Neuronal stem cell (in vitro differentiated cells): Measurements from ENCODE around the gene IPCEF1.

ENCODE experiments used
- DNase-seq: peaks from one replicate; pipeline ENCODE4 v3.0.0-alpha.2; 2013; ENCODE audit warnings: low spot score
- H2AFZ ChIP-seq: one replicate; pipeline ENCODE4 v1.6.1; 2013; ENCODE audit warnings: mild to moderate bottlenecking, low read length, inconsistent platforms
- H2AK5ac ChIP-seq: 2 replicates; pipeline ENCODE4 v1.6.1; 2013; ENCODE audit warnings: low read depth, mild to moderate bottlenecking, inconsistent platforms, low read length, moderate library complexity, mixed read lengths
- H2BK120ac ChIP-seq: 2 replicates; pipeline ENCODE4 v1.6.1; 2013; ENCODE audit warnings: low read depth, mild to moderate bottlenecking, inconsistent platforms, low read length, moderate library complexity, mixed read lengths
- H2BK12ac ChIP-seq: one replicate; pipeline ENCODE4 v1.6.1; 2013; ENCODE audit warnings: low read length, inconsistent platforms
- H2BK15ac ChIP-seq: 2 replicates; pipeline ENCODE4 v1.6.1; 2013; ENCODE audit warnings: mild to moderate bottlenecking, low read length, inconsistent platforms, mixed read lengths
- H2BK5ac ChIP-seq: one replicate; pipeline ENCODE4 v1.6.1; 2013; ENCODE audit warnings: inconsistent platforms, mild to moderate bottlenecking, low read length, moderate library complexity
- H3K14ac ChIP-seq: one replicate; pipeline ENCODE4 v1.6.1; 2013; ENCODE audit warnings: low read length, inconsistent platforms
- H3K18ac ChIP-seq: 2 replicates; pipeline ENCODE4 v1.6.1; 2013; ENCODE audit warnings: low read length, inconsistent platforms
- H3K23ac ChIP-seq: 2 replicates; pipeline ENCODE4 v1.6.1; 2013; ENCODE audit warnings: low read depth, mild to moderate bottlenecking, mixed read lengths, low read length, inconsistent platforms; ENCODE audit not compliant: poor library complexity
- H3K27ac ChIP-seq: replicated peaks from 3 replicates; pipeline ENCODE4 v1.5.1; 2013; ENCODE audit warnings: low read length, inconsistent platforms
- H3K27me3 ChIP-seq, 3 experiments: 2 replicates each; pipeline ENCODE4 v1.6.1; 2013; ENCODE audit warnings: low read length in 3 of 3, mild to moderate bottlenecking in 2 of 3, inconsistent platforms in 1 of 3, low read depth in 1 of 3, mixed read lengths in 1 of 3, moderate library complexity in 1 of 3; ENCODE audit not compliant: control insufficient read depth in 3 of 3, insufficient read depth in 3 of 3
- H3K36me3 ChIP-seq, 2 donors: replicated peaks in 1 of 2; 2 replicates each; pipeline ENCODE4 v1.6.1; 2013; ENCODE audit warnings: low read length in 2 of 2; ENCODE audit not compliant: control insufficient read depth in 2 of 2, insufficient read depth in 2 of 2
- H3K4ac ChIP-seq: 2 replicates; pipeline ENCODE4 v1.6.1; 2013; ENCODE audit warnings: inconsistent platforms, mild to moderate bottlenecking, low read length, moderate library complexity
- H3K4me1 ChIP-seq, 2 donors: 1 replicate in 1 of 2; 2 replicates in 1 of 2; pipeline ENCODE4 v1.6.1; 2013; ENCODE audit warnings: low read length in 2 of 2, low read depth in 1 of 2; ENCODE audit not compliant: control insufficient read depth in 2 of 2, insufficient read depth in 1 of 2
- H3K4me2 ChIP-seq: one replicate; pipeline ENCODE4 v1.6.1; 2013; ENCODE audit warnings: mild to moderate bottlenecking, low read length, inconsistent platforms; ENCODE audit not compliant: insufficient read depth, poor library complexity, severe bottlenecking
- H3K4me3 ChIP-seq, 2 donors: 2 replicates each; pipeline ENCODE4 v1.5.1; 2013; ENCODE audit warnings: low read length in 2 of 2, mild to moderate bottlenecking in 2 of 2, inconsistent platforms in 1 of 2, moderate library complexity in 1 of 2
- H3K79me1 ChIP-seq: one replicate; pipeline ENCODE4 v1.6.1; 2013; ENCODE audit warnings: low read depth, mild to moderate bottlenecking, inconsistent platforms, low read length, moderate library complexity
- H3K9ac ChIP-seq: one replicate; pipeline ENCODE4 v1.6.1; 2013; ENCODE audit warnings: mild to moderate bottlenecking, low read depth, low read length, inconsistent platforms; ENCODE audit not compliant: poor library complexity
- H3K9me3 ChIP-seq, 2 donors: replicated peaks in 1 of 2; 2 replicates each; pipeline versions ENCODE3 to v1.6.1; 2013; ENCODE audit warnings: low read length in 2 of 2, mild to moderate bottlenecking in 2 of 2, inconsistent platforms in 1 of 2, low read depth in 1 of 2, mixed read lengths in 1 of 2, moderate library complexity in 1 of 2; ENCODE audit not compliant: control insufficient read depth in 2 of 2, insufficient read depth in 1 of 2
- H4K8ac ChIP-seq: one replicate; pipeline ENCODE4 v1.6.1; 2013; ENCODE audit warnings: low read depth, mild to moderate bottlenecking, inconsistent platforms, low read length, moderate library complexity
- H4K91ac ChIP-seq: one replicate; pipeline ENCODE4 v1.6.1; 2013; ENCODE audit warnings: low read length, low read depth, mild to moderate bottlenecking, inconsistent platforms; ENCODE audit not compliant: poor library complexity
- WGBS, 2 donors: extraction: QIAGEN DNeasy Blood & Tissue Kit; methylation state at CpG; one replicate each; pipeline ENCODE4 v1.1.7; 2013; ENCODE audit warnings: missing lambda C conversion rate in 2 of 2, mixed read lengths in 1 of 2; ENCODE audit not compliant: insufficient read length in 2 of 2, insufficient replicate concordance in 1 of 2; ENCODE audit errors: extremely low coverage in 2 of 2; 5-methylcytosine and 5-hydroxymethylcytosine counted together

IPCEF1 gene

GRCh38 chr6:154381548-154381947 lies 24.9 kb upstream of the IPCEF1 start:
- Histone ChIP-seq H3K27ac (no peak overlapping the region), H2AK5ac (no peak overlapping the region), H2BK12ac (no peak overlapping the region), H3K14ac (no peak overlapping the region), H3K36me3 (no peaks in the 10 kb centered on the region), H3K4ac (no peak overlapping the region), H3K27me3 (no peaks in the 10 kb centered on the region), H3K18ac (no peak overlapping the region), H3K79me1 (no peaks in the 10 kb centered on the region), H4K8ac (no peak overlapping the region), H3K4me2 (no peak overlapping the region), H3K4me3 (no peak overlapping the region), H2BK120ac (no peak overlapping the region), H3K9me3 (no peaks in the 10 kb centered on the region), H3K23ac (no peak overlapping the region), H3K4me1 (no peaks in the 10 kb centered on the region), H2BK5ac (no peak overlapping the region), H4K91ac (no peak overlapping the region), H2AFZ (no peak overlapping the region), H3K9ac (no peak overlapping the region), H2BK15ac (no peak overlapping the region)
- DNase-seq, result no peak
- WGBS, 2 donors, result no CpG with 5 or more reads among the region's 4 CpGs

DNA sequence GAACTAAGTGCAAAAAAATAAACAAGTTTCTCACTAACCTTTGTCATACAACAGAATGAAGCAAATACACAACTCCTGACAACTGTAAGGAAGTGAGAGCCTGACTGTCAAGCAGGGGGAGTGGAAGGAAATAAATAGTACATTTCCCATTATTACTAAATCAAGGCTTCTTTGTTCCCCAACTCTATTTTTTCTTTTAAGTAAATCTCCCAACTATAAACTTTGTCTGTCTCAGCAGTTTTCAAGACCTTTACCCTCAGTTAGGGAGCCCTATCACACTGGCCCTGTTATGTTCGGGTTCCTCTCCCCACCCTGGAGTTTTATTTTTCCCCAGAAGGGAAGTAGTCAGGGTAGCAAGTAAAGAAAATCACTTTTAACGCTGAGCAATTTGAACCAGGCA lies 24.1 kb upstream of the IPCEF1 start:
- Histone ChIP-seq H2BK15ac (no peak overlapping the region), H3K27ac (no peak overlapping the region), H4K8ac (no peak overlapping the region), H3K14ac (no peak overlapping the region), H3K4me1 (no peaks in the 10 kb centered on the region), H2BK120ac (no peak overlapping the region), H2BK12ac (no peak overlapping the region), H2BK5ac (no peak overlapping the region), H3K18ac (no peak overlapping the region), H2AK5ac (no peak overlapping the region), H3K23ac (no peak overlapping the region), H3K4me2 (no peak overlapping the region), H3K79me1 (no peaks in the 10 kb centered on the region), H3K27me3 (no peaks in the 10 kb centered on the region), H3K9me3 (no peaks in the 10 kb centered on the region), H3K36me3 (no peaks in the 10 kb centered on the region), H2AFZ (no peak overlapping the region), H3K4me3 (no peak overlapping the region), H3K9ac (no peak overlapping the region), H4K91ac (no peak overlapping the region), H3K4ac (no peak overlapping the region)
- no peak for DNase-seq
- WGBS, 2 donors, result no CpG with 5 or more reads among the region's 2 CpGs

- Histone ChIP-seq H3K23ac (no peak overlapping the region), H3K14ac (no peak overlapping the region), H3K79me1 (no peaks in the 10 kb centered on the region), H3K4ac (no peak overlapping the region), H2BK12ac (no peak overlapping the region), H3K18ac (no peak overlapping the region), H3K27me3 (no peaks in the 10 kb centered on the region), H3K9ac (no peak overlapping the region), H4K8ac (no peak overlapping the region), H2AK5ac (no peak overlapping the region), H3K4me1 (no peaks in the 10 kb centered on the region), H2AFZ (no peak overlapping the region), H3K4me2 (no peak overlapping the region), H2BK15ac (no peak overlapping the region), H2BK120ac (no peak overlapping the region), H3K36me3 (no peaks in the 10 kb centered on the region), H3K4me3 (no peak overlapping the region), H3K27ac (no peak overlapping the region), H2BK5ac (no peak overlapping the region), H4K91ac (no peak overlapping the region), H3K9me3 (no peaks in the 10 kb centered on the region)
- no CpG with 5 or more reads among the region's 3 CpGs for WGBS, 2 donors
- no peak for DNase-seq
These were observed 23.0 kb upstream of the IPCEF1 start for GRCh38 chr6:154379585-154379984.

DNA sequence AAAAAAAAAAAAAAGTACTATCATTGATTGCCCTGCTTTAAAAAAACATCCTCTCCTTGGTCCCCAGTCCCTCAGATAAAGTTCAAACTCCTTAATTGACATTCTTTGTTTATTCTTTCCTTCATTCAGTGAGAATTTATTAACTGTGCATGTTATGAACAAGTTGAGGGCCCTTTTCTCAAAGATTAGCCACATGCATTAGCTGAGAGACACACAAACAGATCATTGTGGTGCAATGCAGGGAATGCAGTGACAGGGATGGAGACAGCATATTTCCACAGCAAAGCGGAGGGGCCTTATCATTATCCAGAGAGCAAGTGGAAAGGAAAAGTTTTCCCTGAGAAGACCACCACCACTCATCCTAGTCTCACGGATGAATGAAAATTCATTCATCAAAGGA lies 21.9 kb upstream of the IPCEF1 start:
- Histone ChIP-seq H2BK12ac (no peak overlapping the region), H2AFZ (no peak overlapping the region), H4K91ac (no peak overlapping the region), H2BK120ac (no peak overlapping the region), H3K4ac (no peak overlapping the region), H3K9me3 (no peaks in the 10 kb centered on the region), H3K23ac (no peak overlapping the region), H3K27ac (no peak overlapping the region), H3K4me2 (no peak overlapping the region), H4K8ac (no peak overlapping the region), H3K18ac (no peak overlapping the region), H3K79me1 (no peaks in the 10 kb centered on the region), H3K4me1 (no peaks in the 10 kb centered on the region), H2BK5ac (no peak overlapping the region), H2BK15ac (no peak overlapping the region), H3K9ac (no peak overlapping the region), H3K14ac (no peak overlapping the region), H3K36me3 (no peaks in the 10 kb centered on the region), H3K27me3 (no peaks in the 10 kb centered on the region), H3K4me3 (no peak overlapping the region), H2AK5ac (no peak overlapping the region)
- no CpG with 5 or more reads among the region's 2 CpGs for WGBS, 2 donors
- DNase-seq, result no peak
